Gastroesophageal sphincter (tissue), 3 donors: ENCODE measurements around the gene HMOX2.

Experiments
- POLR2A ChIP-seq, 2 donors: fragments of 450-650 bp; IDR thresholded peaks; one replicate each; pipeline ENCODE4 v1.6.1; 2017; ENCODE audit warnings: antibody characterized with exemption in 2 of 2, mild to moderate bottlenecking in 2 of 2, moderate library complexity in 1 of 2
- POLR2AphosphoS5 ChIP-seq: sonication (generic); formaldehyde crosslinking; IDR thresholded peaks from one replicate; pipeline ENCODE4 v1.6.1; 2017; ENCODE audit warnings: antibody characterized with exemption
- TF ChIP-seq, protein P1 (sequence below), 4 experiments: fragments of 200-600 bp in 2 of 4; fragments of 450-650 bp in 2 of 4; sonication (generic) in 1 of 4; IDR thresholded peaks; one replicate each; pipeline ENCODE4 v1.5.1; 2017 to 2019; ENCODE audit warnings: antibody characterized with exemption in 4 of 4, mild to moderate bottlenecking in 2 of 4, moderate library complexity in 2 of 4

DNA sequence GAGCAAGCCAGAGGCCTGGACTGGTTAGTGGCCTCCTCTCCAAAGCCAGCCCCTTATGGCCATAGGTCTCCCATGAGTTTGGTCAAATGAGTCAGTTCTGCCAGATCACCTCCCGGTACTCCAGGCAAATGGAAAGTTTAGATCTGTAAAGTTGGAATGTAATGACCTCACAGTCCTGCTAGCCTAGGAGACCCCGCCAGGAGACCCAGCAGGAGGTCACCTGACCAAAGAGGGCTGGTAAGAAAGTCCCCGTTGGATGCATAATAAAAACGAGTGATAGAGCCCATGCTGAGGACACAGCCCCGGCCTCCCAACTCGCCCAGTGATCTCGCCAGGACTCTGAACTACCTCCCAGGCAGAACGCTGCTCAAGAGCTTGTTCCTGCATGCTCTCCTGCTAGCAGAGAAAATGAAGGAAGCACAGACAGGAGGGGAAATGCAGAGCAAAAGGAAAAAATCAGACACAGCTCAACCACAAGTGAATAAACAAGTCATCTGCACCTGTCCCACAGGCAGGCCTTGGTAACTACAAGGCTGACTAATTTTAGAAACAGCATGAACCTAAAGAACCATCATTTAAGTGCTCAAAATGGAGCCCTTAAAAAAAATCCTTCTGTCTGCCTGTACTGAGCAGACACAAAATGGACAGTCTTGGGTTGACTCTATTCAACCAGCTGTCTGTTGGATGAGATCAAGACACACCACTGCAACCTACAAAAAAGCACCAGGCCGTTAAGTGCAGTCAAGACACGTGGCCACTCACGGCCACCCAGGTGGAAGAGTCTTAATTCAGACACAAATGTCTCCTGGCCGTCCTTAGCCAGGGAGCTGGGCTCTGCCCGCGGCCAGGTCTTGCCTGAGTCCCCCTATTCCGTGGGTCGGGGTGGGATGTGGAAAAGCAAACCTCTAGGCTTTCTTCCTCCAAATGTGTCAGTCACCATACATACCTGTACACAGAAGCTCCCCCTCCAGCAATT is 53.2 kb downstream of the HMOX2 start:
- TF ChIP-seq POLR2AphosphoS5 (no peak), POLR2A (IDR thresholded peaks at IDR 0.05) (no peak)
- TF ChIP-seq, protein P1, sequence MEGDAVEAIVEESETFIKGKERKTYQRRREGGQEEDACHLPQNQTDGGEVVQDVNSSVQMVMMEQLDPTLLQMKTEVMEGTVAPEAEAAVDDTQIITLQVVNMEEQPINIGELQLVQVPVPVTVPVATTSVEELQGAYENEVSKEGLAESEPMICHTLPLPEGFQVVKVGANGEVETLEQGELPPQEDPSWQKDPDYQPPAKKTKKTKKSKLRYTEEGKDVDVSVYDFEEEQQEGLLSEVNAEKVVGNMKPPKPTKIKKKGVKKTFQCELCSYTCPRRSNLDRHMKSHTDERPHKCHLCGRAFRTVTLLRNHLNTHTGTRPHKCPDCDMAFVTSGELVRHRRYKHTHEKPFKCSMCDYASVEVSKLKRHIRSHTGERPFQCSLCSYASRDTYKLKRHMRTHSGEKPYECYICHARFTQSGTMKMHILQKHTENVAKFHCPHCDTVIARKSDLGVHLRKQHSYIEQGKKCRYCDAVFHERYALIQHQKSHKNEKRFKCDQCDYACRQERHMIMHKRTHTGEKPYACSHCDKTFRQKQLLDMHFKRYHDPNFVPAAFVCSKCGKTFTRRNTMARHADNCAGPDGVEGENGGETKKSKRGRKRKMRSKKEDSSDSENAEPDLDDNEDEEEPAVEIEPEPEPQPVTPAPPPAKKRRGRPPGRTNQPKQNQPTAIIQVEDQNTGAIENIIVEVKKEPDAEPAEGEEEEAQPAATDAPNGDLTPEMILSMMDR (IDR thresholded peaks at IDR 0.05), result no peak
